Measurements from ENCODE around the gene SMAD6. TPM values are rescaled to one million over a fixed set of nuclear protein-coding genes. Genes with fewer than 3 reads are reported as not detected.

The SMAD6 gene
- total RNA-seq, 1 experiment from 2014 or later, result 7.6 TPM

DNA sequence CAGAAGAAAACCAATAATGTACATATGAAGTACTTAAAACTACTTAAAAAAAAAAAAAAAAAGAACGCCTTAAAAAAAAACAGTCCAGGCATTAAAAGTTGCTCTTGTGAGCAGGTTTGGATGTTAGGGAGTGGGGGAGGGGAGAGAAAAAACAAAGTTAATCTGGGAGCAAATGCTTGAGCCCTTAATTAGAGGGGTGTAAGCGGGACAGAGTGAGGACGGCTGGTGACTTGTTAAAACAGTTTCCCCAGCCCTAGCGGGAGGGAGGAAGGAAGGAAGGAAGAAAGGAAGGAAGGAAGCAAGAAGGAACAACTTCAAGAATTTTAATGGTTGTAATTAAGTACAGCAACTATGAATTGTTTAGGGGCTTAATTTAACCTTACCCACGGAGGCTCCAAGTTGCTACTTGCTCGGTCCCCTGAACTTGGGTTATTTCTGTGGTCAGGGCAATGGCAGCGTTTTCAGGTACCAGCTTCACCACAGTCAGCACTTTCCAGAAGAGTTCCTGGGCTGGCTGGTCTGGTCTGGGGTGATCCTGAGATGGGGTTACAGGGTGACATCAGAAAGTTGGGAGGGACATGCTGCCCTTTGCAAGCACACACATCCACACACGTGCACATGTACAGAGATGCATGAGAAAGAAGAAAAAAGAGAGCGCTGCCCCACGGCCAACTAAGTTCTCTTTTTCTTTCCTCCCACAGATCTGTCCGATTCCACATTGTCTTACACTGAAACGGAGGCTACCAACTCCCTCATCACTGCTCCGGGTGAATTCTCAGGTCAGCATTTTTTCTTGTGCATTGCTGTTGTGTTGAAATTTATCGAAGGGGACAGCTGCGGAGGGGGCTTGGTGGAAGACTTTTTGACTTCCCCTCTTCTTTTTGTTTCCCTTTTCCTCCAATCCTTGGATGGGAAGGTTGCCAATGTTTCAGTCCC is 14.0 kb downstream of the SMAD6 start:
- no peaks in the 10 kb centered on the region for H3K9me3 ChIP-seq (replicated peaks)
- no peaks in the 10 kb centered on the region for H3K27me3 ChIP-seq
- H3K4me1 ChIP-seq, result peaks cover 33% of the 10 kb centered on the region
- peak overlapping the region; percentile 19 for H3K4me3 ChIP-seq
- H3K27ac ChIP-seq, result peak overlapping the region; percentile 38
- peak; percentile 55 to 79 for DNase-seq
- no peaks in the 10 kb centered on the region for H3K36me3 ChIP-seq

DNA sequence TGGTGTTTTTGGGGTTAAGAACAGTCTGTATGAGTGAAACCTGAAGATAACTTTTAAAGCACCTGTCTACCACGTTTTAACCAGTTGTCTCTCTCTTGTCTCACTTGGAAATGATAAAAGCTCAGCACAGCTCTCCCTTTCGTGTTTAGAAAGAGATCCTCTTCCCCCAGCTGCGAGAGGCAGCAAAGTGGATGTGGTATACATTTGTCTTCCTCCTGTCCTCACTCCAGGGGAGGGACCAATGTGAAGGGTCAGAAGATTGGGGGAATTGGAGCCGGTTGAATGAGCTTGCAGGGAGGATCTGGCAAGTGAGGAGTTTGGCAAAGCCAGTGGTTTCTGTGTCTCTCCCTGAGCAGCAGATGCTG is 14.6 kb downstream of the SMAD6 start:
- Histone ChIP-seq H3K27me3 (no peaks in the 10 kb centered on the region), H3K36me3 (no peaks in the 10 kb centered on the region; the same call in 1 of the 2 replicates), H3K27ac (peak overlapping the region; percentile 38), H3K4me1 (peaks cover 33% of the 10 kb centered on the region), H3K4me3 (peak overlapping the region; percentile 19), H3K9me3 (replicated peaks) (no peaks in the 10 kb centered on the region)
- peak; percentile 56 to 80 for DNase-seq

DNA sequence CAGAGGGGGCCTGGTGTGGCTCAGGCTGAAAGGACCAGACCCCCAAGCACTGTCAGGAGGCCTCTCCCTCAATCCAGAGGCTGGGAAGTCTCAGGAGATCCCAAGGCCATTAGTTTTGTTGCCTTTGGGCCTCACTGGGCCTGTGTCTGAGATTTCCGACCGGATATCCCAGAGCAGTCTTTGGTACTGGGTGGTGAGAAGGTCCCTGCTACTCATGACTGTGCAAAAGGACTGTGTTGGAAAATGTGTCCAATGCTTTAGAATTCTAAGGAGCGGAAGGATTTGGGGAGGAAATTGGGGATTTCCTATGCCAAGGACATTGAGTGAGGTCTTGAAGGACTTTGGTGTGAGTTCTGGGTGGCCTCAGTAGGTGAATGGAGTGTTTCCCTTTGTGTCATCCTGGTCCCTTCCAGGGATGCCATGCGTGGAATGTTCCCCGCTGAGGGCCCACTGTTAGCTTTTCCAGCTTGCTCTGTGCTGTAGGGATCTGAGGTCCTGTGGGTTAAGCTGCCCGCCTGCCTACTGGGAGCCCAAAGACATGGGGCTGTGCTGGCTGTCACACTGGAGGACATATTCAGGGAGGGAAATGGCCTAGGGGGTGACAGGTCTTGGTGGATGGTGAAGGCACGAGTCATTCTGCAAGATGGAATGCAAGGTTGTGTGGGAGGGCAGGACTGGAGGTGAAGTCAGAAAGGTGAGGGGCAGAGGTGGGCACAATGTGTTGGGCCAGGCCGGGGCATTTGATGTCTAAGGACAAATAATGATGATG is 16.4 kb downstream of the SMAD6 start:
- DNase-seq, result no peak
- H3K4me3 ChIP-seq, result no peak overlapping the region
- H3K27ac ChIP-seq, result no peak overlapping the region
- H3K36me3 ChIP-seq, result no peaks in the 10 kb centered on the region; the same call in 1 of the 2 replicates
- H3K4me1 ChIP-seq, result peaks cover 33% of the 10 kb centered on the region
- no peaks in the 10 kb centered on the region for H3K9me3 ChIP-seq (replicated peaks)
- H3K27me3 ChIP-seq, result no peaks in the 10 kb centered on the region

DNA sequence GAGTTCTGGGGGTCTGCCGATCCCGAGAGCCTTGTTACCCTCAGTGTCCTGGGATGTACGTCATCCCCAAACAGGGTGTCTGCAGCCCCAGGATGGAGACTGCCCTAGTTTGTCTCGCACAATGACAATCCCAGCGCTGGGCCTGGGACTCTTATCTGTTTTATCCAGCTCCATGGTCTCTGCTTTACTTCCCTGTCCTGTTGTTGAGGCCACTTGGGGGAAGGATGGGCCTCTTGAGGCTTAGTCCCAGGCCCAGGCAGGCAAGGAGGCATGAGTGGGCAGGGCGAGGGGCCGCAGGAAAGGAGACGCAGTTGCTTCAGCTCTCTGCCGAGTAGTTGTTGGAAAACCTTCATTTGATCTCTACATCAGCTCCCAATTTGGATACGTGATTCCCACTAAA is 17.4 kb downstream of the SMAD6 start:
- H3K4me1 ChIP-seq, result peaks cover 25% of the 10 kb centered on the region
- H3K27ac ChIP-seq, result no peak overlapping the region
- no peaks in the 10 kb centered on the region for H3K9me3 ChIP-seq (replicated peaks)
- no peaks in the 10 kb centered on the region for H3K27me3 ChIP-seq
- no peak for DNase-seq
- H3K36me3 ChIP-seq, result no peaks in the 10 kb centered on the region; the same call in 1 of the 2 replicates
- no peak overlapping the region for H3K4me3 ChIP-seq

DNA sequence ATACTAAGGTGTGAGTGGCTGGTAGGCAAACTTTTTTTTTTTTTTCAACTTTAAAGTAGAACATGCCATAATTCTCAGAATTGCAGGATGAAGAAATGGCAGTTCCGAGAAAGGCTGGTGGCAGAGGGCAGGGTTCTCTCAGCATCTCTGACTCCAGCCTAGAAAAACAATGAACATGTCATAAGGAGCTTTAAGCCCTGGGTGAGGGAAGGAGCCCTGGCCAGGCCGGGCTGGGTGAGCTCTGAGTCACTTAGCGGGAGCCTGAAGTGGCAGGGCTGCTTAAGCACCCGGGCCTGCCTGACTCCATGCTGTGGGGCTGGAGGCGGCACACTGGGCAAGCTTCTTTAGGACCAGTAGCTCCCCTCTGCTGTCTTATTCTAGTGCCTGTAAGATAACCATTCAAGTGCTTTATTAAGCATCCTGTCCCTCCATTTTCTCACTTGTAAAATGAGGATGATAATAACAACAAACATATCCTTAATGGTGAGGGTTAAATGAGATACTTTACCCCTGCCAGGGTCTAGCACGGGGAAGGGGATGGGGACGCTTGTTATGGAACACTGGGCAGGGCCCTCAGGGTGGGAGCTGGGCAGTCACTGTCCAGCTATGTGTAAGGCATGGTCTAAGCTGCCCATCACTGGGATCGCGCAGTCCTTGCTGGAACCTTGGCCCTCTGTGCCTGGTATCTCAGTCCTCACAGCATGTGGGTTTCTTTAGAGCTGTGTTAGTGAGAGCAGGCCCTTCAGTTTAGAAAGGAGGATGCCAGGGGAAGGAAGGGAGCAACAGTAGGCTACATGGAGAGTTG is 18.4 kb downstream of the SMAD6 start:
- Histone ChIP-seq H3K27me3 (no peaks in the 10 kb centered on the region), H3K36me3 (no peaks in the 10 kb centered on the region; the same call in 1 of the 2 replicates), H3K4me1 (peaks cover 16% of the 10 kb centered on the region), H3K9me3 (replicated peaks) (no peaks in the 10 kb centered on the region), H3K27ac (no peak overlapping the region), H3K4me3 (no peak overlapping the region)
- DNase-seq, result no peak

DNA sequence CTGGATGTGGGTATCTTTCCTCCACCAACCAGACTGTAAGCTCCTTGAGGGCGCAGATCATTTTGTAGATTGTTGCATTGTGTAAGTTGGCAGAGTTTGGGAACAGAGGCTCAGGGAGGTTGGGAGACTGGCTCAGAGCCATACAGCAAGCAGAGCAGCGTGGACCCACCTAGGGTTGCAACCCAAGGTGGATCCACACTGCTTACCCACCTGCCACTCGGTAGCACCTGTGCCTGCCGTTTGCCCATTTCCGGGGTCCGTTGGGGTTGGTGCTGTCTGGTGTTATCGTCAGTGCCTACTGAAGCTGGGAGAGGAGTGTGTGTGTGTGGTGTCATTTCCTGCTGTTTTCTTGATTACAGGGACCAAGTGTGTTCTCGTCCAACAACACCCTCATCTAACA is 19.0 kb downstream of the SMAD6 start:
- Histone ChIP-seq H3K4me3 (no peak overlapping the region), H3K36me3 (no peaks in the 10 kb centered on the region; the same call in 1 of the 2 replicates), H3K9me3 (replicated peaks) (no peaks in the 10 kb centered on the region), H3K27me3 (no peaks in the 10 kb centered on the region), H3K27ac (no peak overlapping the region), H3K4me1 (peaks cover 11% of the 10 kb centered on the region)
- no peak for DNase-seq

DNA sequence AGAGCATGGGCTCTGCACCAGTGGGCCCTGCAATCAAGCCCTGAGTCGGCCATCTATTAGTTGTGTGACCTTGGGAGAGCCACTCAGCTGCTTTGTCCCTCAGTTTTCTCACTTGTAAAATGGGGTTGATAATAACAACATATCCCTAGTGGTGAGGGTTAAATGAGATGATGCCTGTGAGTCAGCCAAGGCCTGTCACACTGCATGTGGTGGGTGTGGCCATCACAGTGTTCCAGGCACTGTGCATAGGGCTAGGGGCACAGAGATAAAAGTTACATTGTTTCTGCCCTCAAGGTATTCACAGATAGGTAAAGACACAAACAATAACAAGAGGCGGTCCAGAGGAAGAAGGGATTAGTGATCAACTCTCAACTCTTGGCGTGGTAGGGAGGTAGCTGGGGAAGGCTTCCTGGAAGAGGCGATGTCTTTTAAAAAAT is 19.5 kb downstream of the SMAD6 start:
- Histone ChIP-seq H3K36me3 (no peaks in the 10 kb centered on the region; the same call in 1 of the 2 replicates), H3K4me1 (peaks cover 6% of the 10 kb centered on the region), H3K9me3 (replicated peaks) (no peaks in the 10 kb centered on the region), H3K27me3 (no peaks in the 10 kb centered on the region), H3K4me3 (no peak overlapping the region), H3K27ac (no peak overlapping the region)
- no peak for DNase-seq

DNA sequence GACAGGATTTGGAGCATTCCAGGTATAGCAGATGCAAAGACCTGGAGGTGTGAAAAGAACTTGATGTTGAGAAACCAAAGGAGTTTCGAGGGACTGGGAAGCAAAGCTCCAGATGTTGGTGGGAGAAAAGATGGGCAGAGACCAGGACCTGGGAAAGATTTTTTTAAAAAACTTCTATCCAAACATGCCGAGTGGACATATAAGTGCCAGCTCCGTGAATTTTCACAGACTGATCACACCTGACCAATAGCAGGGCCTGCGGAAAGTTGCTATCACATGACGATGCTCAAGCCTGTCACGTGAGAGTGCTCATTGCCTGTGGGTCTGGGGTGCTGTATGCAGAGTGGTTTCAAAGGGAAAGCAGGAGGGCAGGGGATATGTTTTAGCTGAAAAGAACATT is 19.9 kb downstream of the SMAD6 start:
- peaks cover 2% of the 10 kb centered on the region for H3K4me1 ChIP-seq
- H3K9me3 ChIP-seq (replicated peaks), result no peaks in the 10 kb centered on the region
- no peaks in the 10 kb centered on the region for H3K27me3 ChIP-seq
- no peaks in the 10 kb centered on the region; the same call in 1 of the 2 replicates for H3K36me3 ChIP-seq
- DNase-seq, result no peak
- H3K4me3 ChIP-seq, result no peak overlapping the region
- H3K27ac ChIP-seq, result no peak overlapping the region

DNA sequence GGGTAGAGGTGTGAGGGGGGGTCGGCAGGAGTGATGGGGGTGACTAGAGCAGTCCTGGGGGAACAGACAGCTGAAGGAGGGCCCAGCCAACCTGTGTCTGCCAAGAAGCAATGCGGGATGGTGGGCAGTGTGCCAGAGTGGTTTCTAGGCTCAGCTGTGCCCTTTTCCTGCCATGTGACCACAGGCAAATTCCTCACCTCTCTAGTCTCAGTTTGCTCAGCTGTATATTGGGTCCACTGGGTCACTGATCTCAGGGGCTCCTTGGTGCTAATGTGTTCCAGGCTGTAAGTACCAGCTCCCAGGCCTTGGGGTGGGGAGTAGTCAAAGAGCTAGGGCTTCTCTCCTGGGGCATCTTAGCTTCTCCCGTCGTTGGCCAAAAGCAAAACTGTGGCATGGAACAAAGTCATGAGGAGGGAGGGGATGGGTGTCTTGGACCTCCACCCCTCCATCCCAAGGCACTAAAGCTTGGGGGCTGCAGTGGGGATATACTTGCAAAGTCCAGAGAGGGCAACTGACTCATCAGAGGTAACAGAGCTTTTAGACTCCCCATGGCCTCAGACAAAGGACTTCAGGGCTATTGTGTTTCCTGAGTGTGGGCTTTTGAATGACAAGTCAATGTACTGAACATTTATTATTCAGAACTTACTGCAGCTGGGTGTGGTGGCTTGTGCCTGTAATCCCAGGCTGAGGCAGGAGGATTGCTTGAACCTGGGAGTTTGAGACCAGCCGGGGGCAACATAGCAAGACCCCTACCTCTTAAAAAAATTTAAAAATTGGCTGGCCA is 20.9 kb downstream of the SMAD6 start:
- Histone ChIP-seq H3K4me3 (no peak overlapping the region), H3K9me3 (replicated peaks) (no peaks in the 10 kb centered on the region), H3K36me3 (no peaks in the 10 kb centered on the region; the same call in 1 of the 2 replicates), H3K27ac (no peak overlapping the region), H3K4me1 (no peaks in the 10 kb centered on the region), H3K27me3 (no peaks in the 10 kb centered on the region)
- DNase-seq, result peak in 1 of 2 experiments; percentile 28

DNA sequence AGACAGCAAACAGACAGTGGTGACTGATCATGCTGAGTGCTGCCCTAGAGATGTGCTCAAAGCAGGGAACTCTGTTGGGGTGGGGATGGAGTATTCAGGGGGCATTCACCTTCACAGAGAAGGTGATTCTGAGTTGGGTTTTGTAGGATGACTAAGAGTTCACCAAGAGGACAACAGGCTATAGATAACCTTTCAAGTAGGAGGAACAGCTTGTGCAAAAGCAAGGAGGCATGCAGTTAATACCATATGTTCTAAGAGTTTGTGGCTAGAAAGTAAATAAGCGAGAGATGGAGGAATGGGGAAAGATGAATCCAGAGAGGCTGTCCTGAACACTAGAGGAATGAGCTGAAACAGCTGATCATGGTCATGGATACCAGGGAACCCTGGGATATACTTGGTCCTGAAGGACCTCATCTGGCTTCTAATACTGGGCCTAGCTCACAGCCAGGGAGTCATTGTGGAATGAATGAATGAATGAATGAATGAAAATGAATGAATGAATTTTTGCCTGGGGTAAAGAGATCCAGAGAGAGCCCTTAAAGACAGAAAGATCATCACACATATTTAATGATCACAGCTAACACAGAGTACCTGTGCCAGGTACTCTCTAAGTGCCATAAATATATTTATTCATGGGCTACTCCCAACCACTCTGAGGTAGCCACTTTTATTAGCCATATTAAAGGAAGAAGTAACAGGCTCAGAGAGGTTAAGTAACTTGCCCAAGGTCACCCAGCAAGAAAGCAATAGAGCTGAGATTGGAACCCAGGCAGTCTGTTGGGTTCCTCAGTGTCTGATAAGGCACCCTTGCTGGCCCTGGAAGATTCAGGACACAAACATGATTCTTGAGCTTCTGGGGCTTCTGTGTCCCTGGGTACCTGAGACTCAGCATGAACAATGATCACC is 22.0 kb downstream of the SMAD6 start:
- Histone ChIP-seq H3K4me1 (no peaks in the 10 kb centered on the region), H3K9me3 (replicated peaks) (no peaks in the 10 kb centered on the region), H3K27me3 (no peaks in the 10 kb centered on the region), H3K27ac (no peak overlapping the region), H3K4me3 (no peak overlapping the region), H3K36me3 (no peaks in the 10 kb centered on the region; the same call in 1 of the 2 replicates)
- DNase-seq, result no peak

DNA sequence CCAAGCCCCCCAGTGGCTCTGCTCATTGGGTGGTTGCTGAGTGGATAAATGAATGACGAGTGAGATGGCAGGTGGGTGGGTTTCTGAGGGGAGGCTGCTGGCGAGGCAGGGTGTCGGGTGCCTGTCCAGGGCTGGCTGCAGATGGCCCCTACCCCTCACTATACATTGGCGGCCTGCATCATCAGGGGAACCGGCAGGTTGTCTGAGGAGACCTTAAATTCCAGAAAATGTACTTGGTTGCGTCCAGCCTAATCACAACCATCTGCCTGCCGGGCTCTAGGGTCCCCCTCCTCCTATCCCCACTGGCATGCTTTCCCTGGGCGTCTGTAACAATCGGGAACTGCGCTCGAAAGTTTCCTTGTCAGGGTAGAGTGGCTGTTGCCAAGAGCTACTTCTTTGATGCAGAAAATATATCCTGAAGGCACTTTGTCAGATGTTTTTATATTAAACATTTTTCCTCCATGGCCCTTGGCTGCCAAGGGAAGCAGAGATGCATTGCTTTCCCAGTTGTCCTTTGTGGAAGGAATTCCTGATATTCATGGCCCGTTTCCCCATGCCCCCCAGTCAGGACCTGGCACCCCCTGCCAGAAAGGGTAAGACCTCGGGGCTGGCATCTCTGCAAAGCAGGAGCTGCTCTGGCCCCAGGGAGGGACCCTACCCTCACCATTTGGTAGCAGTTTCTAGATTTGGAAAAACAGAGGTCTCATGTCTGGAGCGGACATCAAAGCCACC is 22.9 kb downstream of the SMAD6 start:
- Histone ChIP-seq H3K4me1 (no peaks in the 10 kb centered on the region), H3K27me3 (no peaks in the 10 kb centered on the region), H3K27ac (no peak overlapping the region), H3K36me3 (no peaks in the 10 kb centered on the region; the same call in 1 of the 2 replicates), H3K9me3 (replicated peaks) (no peaks in the 10 kb centered on the region), H3K4me3 (no peak overlapping the region)
- DNase-seq, result no peak

DNA sequence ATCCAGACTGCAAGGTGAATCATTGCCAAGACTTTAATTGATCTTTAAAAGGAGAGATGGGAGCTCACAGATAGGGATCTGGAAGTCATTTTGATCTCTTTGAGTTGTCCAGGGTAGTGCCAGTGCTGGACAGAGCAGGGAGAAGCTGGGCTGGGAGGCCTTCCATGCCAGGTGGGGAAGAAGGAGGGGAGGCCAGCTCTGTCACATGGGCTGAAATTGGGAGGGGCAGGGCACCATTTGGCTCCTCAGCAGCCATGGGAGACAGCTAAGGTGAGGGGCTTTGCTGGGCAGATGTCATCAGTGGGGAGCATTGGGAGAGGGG is 23.4 kb downstream of the SMAD6 start:
- H3K9me3 ChIP-seq (replicated peaks), result no peaks in the 10 kb centered on the region
- no peaks in the 10 kb centered on the region; the same call in 1 of the 2 replicates for H3K36me3 ChIP-seq
- no peaks in the 10 kb centered on the region for H3K4me1 ChIP-seq
- H3K27me3 ChIP-seq, result no peaks in the 10 kb centered on the region
- no peak overlapping the region for H3K27ac ChIP-seq
- DNase-seq, result no peak
- H3K4me3 ChIP-seq, result no peak overlapping the region

DNA sequence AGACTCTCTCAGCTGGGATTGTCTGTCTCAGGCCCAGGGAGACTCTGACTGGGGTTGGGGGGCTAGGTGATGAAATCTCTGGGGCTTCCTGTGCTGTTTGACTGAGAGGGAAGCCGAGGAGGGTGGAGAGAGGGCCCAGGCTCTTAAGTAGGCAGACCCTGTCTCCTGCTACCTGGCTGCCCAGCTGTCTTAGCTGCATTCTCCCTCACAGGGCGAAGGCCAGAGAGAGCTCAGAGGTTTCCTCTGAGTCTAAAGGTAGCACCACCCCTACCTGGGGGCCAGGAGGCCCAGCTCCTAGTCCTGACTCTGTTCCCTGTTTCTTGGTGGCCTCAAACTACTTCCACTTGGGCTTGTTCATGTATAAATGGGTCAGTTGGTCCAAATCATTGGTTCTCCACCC is 24.4 kb downstream of the SMAD6 start:
- Histone ChIP-seq H3K4me1 (no peaks in the 10 kb centered on the region), H3K4me3 (no peak overlapping the region), H3K27me3 (no peaks in the 10 kb centered on the region), H3K9me3 (replicated peaks) (no peaks in the 10 kb centered on the region), H3K27ac (no peak overlapping the region), H3K36me3 (no peaks in the 10 kb centered on the region; the same call in none of the 2 replicates)
- no peak for DNase-seq
